ENCODE results near the gene GTPBP2. TPM values are rescaled to one million over a fixed set of nuclear protein-coding genes. Genes with fewer than 3 reads are reported as not detected.

GTPBP2 gene
- total and polyA plus RNA-seq, 2 of the 13 experiments (the other 11 are each of a cell fraction or from before 2014, with no cell fraction given), result 26.9 to 88.2 TPM

DNA sequence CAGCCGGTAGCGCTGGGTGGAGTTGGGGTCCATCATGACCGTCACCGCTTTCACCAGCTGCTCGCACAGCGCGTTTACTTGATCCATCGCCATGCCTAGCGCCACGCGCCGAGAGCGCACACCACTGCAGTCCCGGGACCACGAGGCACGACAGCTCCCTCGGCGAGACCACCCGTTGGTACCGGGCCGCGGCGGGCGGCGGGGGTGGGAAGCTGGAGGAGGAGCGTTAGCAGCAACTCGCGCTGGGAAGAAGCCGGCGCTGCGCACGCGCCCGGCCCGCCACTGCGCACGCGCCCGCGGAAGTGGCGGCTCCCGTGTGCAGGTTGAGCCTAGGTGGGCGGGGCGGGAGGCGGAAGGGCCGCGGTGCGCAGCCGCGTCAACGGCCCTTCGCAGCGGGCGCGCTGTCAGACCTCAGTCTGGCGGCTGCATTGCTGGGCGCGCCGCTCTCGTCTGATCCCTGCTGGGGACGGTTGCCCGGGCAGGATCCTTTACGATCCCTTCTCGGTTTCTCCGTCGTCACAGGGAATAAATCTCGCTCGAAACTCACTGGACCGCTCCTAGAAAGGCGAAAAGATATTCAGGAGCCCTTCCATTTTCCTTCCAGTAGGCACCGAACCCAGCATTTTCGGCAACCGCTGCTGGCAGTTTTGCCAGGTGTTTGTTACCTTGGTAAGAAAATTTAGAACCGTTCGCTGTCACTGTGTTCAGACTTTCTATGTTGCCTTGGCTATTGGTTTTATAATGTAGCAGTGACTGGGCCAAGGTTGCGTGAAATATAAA, 53.1 kb downstream of the GTPBP2 start, which contains the start of the genes POLH and XPO5 (continued):
- peak; percentile 93 for TF ChIP-seq AKNA (CRISPR knock-in tag; IDR thresholded peaks at IDR 0.05; ENCODE audit: borderline replicate concordance)
- peak; percentile 70 for TF ChIP-seq NKX3-1 (CRISPR knock-in tag; IDR thresholded peaks at IDR 0.05)
- no peak for TF ChIP-seq ELK4 (CRISPR knock-in tag; IDR thresholded peaks at IDR 0.05; ENCODE audit: borderline replicate concordance)
- no peak for TF ChIP-seq DPF2 (CRISPR knock-in tag; IDR thresholded peaks at IDR 0.05; ENCODE audit: borderline replicate concordance, low read depth)
- peak; percentile 58 for TF ChIP-seq JUN (CRISPR knock-in tag; IDR thresholded peaks at IDR 0.05)
- TF ChIP-seq SOX5 (CRISPR knock-in tag; IDR thresholded peaks at IDR 0.05; ENCODE audit: borderline replicate concordance), result peak; percentile 56; the same call in 1 of the 2 replicates
- peak; percentile 33; the same call in 1 of the 2 replicates for TF ChIP-seq ZNF598 (CRISPR knock-in tag; IDR thresholded peaks at IDR 0.05; ENCODE audit: borderline replicate concordance)
- TF ChIP-seq ZNF782 (CRISPR knock-in tag; IDR thresholded peaks at IDR 0.05; ENCODE audit: borderline replicate concordance), result peak; percentile 94; the same call in 1 of the 2 replicates
- TF ChIP-seq ARID3A (IDR thresholded peaks at IDR 0.05; ENCODE audit: low read depth, low read length), result no peak
- no peak for TF ChIP-seq ZBTB21 (CRISPR knock-in tag; IDR thresholded peaks at IDR 0.05)
- peak; percentile 93 for TF ChIP-seq ZNF230 (CRISPR knock-in tag; IDR thresholded peaks at IDR 0.05)
- TF ChIP-seq, protein P1, sequence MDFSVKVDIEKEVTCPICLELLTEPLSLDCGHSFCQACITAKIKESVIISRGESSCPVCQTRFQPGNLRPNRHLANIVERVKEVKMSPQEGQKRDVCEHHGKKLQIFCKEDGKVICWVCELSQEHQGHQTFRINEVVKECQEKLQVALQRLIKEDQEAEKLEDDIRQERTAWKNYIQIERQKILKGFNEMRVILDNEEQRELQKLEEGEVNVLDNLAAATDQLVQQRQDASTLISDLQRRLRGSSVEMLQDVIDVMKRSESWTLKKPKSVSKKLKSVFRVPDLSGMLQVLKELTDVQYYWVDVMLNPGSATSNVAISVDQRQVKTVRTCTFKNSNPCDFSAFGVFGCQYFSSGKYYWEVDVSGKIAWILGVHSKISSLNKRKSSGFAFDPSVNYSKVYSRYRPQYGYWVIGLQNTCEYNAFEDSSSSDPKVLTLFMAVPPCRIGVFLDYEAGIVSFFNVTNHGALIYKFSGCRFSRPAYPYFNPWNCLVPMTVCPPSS (IDR thresholded peaks at IDR 0.05), result no peak
- TF ChIP-seq ZGPAT (CRISPR knock-in tag; IDR thresholded peaks at IDR 0.05), result peak; percentile 87
- TF ChIP-seq EP300 (IDR thresholded peaks at IDR 0.05; ENCODE audit: low read depth in 2 of 2, low read length in 2 of 2), result peak in 1 of 2 experiments; percentile 6; a peak in 1 of 4 replicates
- TF ChIP-seq EP300 (CRISPR knock-in tag; IDR thresholded peaks at IDR 0.05; ENCODE audit: borderline replicate concordance), result no peak
- TF ChIP-seq ZNF468 (CRISPR knock-in tag; IDR thresholded peaks at IDR 0.05), result no peak
- peak; percentile 48; the same call in 1 of the 2 replicates for TF ChIP-seq MAZ (IDR thresholded peaks at IDR 0.05; ENCODE audit: borderline replicate concordance, low read depth, low read length)
- TF ChIP-seq MAZ (CRISPR knock-in tag; IDR thresholded peaks at IDR 0.05; ENCODE audit: low read depth), result peak; percentile 98
